GM18499 (cell line): Measurements from ENCODE around the gene C1QB.

ENCODE experiments used
- ATAC-seq: cut with Tn5 transposase; IDR thresholded peaks from one replicate; pipeline ENCODE4 v1.9.1; 2021; ENCODE audit warnings: moderate number of reproducible peaks; ENCODE audit not compliant: insufficient read depth, unreplicated experiment

Gene C1QB

GRCh38 chr1:22633697-22634463 lies 19.2 kb upstream of the C1QB start:
- no peak for ATAC-seq

GRCh38 chr1:22635436-22635835 lies 17.6 kb upstream of the C1QB start:
- ATAC-seq: no peak

GRCh38 chr1:22636353-22636752 lies 16.7 kb upstream of the C1QB start, which contains the start of gene C1QA:
TSS of gene C1QA (plus strand) at chr1:22636628. CDS start at chr1:22637617, 989 bp downstream.
- ATAC-seq: no peak

GRCh38 chr1:22636927-22637326 lies 16.1 kb upstream of the C1QB start:
- ATAC-seq: no peak

- ATAC-seq: no peak
Observed at GRCh38 chr1:22637907-22638445, 15.1 kb upstream of the C1QB start.

- ATAC-seq: no peak
Observed at GRCh38 chr1:22638476-22639234, 14.4 kb upstream of the C1QB start.

GRCh38 chr1:22639286-22639685 lies 13.8 kb upstream of the C1QB start:
- no peak for ATAC-seq

GRCh38 chr1:22641247-22641646 lies 11.8 kb upstream of the C1QB start:
- ATAC-seq: no peak

- ATAC-seq: no peak
Observed at GRCh38 chr1:22641906-22642636, 11.0 kb upstream of the C1QB start.

- no peak for ATAC-seq
Observed at GRCh38 chr1:22643381-22643780, 9.7 kb upstream of the C1QB start, which contains the start of gene C1QC. TSS of gene C1QC (plus strand) at chr1:22643633. CDS start at chr1:22644024, 391 bp downstream.

GRCh38 chr1:22643928-22644327 lies 9.1 kb upstream of the C1QB start:
- ATAC-seq: no peak

- no peak for ATAC-seq
Observed at GRCh38 chr1:22645931-22646330, 7.1 kb upstream of the C1QB start.

- no peak for ATAC-seq
Observed at GRCh38 chr1:22646384-22646783, 6.7 kb upstream of the C1QB start.

GRCh38 chr1:22650089-22650693 lies 2.8 kb upstream of the C1QB start:
- no peak for ATAC-seq

GRCh38 chr1:22651941-22652856 lies 837 bp upstream of the C1QB start:
- ATAC-seq: no peak

- no peak for ATAC-seq
Observed at GRCh38 chr1:22654692-22655091, 1.7 kb downstream of the C1QB start.

GRCh38 chr1:22658385-22659163 lies 5.5 kb downstream of the C1QB start:
- no peak for ATAC-seq

- ATAC-seq: no peak
Observed at GRCh38 chr1:22660716-22661241, 7.7 kb downstream of the C1QB start.
